OCI-LY1 (cell line): Measurements from ENCODE around the gene SDR42E2.

ENCODE experiments used
- H2AFZ ChIP-seq: fragments of 200-600 bp; sonication (generic), shearing (Covaris generic); 2 replicates; pipeline ENCODE4 v1.6.0; 2014; ENCODE audit warnings: antibody characterized with exemption, mild to moderate bottlenecking, low read length
- H3F3A ChIP-seq: fragments of 200-600 bp; sonication (generic), shearing (Covaris generic); 2 replicates; pipeline ENCODE4 v1.6.0; 2014; ENCODE audit warnings: mild to moderate bottlenecking, antibody characterized with exemption, low read length, moderate library complexity; ENCODE audit not compliant: insufficient read depth
- H3K27ac ChIP-seq: fragments of 200-600 bp; sonication (generic); 2 replicates; pipeline ENCODE4 v1.5.1; 2014; ENCODE audit warnings: low read length, mixed run types, mild to moderate bottlenecking, low read depth; ENCODE audit not compliant: poor library complexity, severe bottlenecking
- H3K27me3 ChIP-seq: fragments of 200-600 bp; sonication (generic); 2 replicates; pipeline ENCODE4 v1.6.0; 2014; ENCODE audit warnings: antibody characterized with exemption, mild to moderate bottlenecking, low read length, moderate library complexity; ENCODE audit not compliant: insufficient read depth
- H3K36me3 ChIP-seq: fragments of 200-600 bp; sonication (generic); 2 replicates; pipeline ENCODE4 v1.6.1; 2014; ENCODE audit warnings: mild to moderate bottlenecking, antibody characterized with exemption, low read length, moderate library complexity, mixed read lengths; ENCODE audit not compliant: insufficient read depth
- H3K4me1 ChIP-seq: fragments of 200-600 bp; sonication (generic); 2 replicates; pipeline ENCODE4 v1.5.1; 2014; ENCODE audit warnings: mild to moderate bottlenecking, low read length, moderate library complexity; ENCODE audit not compliant: insufficient read depth, severe bottlenecking
- H3K4me2 ChIP-seq: fragments of 200-600 bp; sonication (generic), shearing (Covaris generic); 2 replicates; pipeline ENCODE4 v1.6.1; 2014; ENCODE audit warnings: low read length
- H3K4me3 ChIP-seq: fragments of 200-600 bp; sonication (generic); 2 replicates; pipeline ENCODE4 v1.5.1; 2014; ENCODE audit warnings: low read length, low read depth, mild to moderate bottlenecking, mixed read lengths; ENCODE audit not compliant: poor library complexity, severe bottlenecking
- H3K79me2 ChIP-seq: fragments of 200-600 bp; shearing (Covaris generic); 2 replicates; pipeline ENCODE4 v1.6.1; 2016; ENCODE audit warnings: mixed run types, low read length, mixed read lengths; ENCODE audit not compliant: insufficient read depth
- H3K9ac ChIP-seq: fragments of 200-600 bp; sonication (generic), shearing (Covaris generic); 2 replicates; pipeline ENCODE4 v1.6.1; 2014; ENCODE audit warnings: mild to moderate bottlenecking, low read length, mixed read lengths
- H3K9me2 ChIP-seq: fragments of 200-600 bp; sonication (generic), shearing (Covaris generic); 2 replicates; pipeline ENCODE4 v1.6.1; 2014; ENCODE audit warnings: low read depth, mild to moderate bottlenecking, low read length, mixed read lengths
- H3K9me3 ChIP-seq: fragments of 200-600 bp; shearing (Covaris generic); 2 replicates; pipeline ENCODE4 v1.6.1; 2014; ENCODE audit warnings: low read length, mixed read lengths
- H4K20me1 ChIP-seq: fragments of 200-600 bp; sonication (generic), shearing (Covaris generic); 2 replicates; pipeline ENCODE4 v1.6.0; 2016; ENCODE audit warnings: mild to moderate bottlenecking, low read length; ENCODE audit not compliant: insufficient read depth
- EZH2 ChIP-seq: fragments of 200-600 bp; sonication (generic), shearing (Covaris generic); IDR thresholded peaks from 2 replicates; pipeline ENCODE4 v1.8.0; 2017; ENCODE audit warnings: borderline replicate concordance, mixed run types, mild to moderate bottlenecking, antibody characterized with exemption, low read length, moderate library complexity, mixed read lengths
- TF ChIP-seq, protein P1 (sequence below): fragments of 200-600 bp; sonication (generic), shearing (Covaris generic); IDR thresholded peaks from 2 replicates; pipeline ENCODE4 v1.5.1; 2017; ENCODE audit warnings: mild to moderate bottlenecking, antibody characterized with exemption, low read length, moderate library complexity, mixed read lengths

The SDR42E2 gene

DNA sequence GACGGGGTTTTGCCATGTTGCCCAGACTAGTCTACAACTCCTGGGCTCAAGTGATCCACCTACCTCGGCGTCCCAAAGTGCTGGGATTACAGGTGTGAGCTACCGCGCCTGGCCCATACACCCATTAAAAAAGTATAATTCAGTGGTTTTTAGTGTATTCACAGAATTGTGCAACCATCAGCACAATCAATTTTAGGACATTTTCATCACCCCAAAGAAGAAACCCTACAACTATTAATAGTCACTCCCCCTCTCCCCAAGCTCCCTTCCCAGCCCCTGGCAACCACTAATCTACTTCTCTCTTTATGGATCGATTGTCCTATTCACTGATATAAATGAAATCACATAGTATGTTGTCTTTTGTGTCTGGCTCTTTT lies 39.9 kb downstream of the SDR42E2 start:
- Histone ChIP-seq H3K79me2 (peaks cover 7% of the 10 kb centered on the region), H3K27me3 (no peaks in the 10 kb centered on the region), H3K4me3 (no peak overlapping the region), H3K36me3 (no peaks in the 10 kb centered on the region), H2AFZ (no peak overlapping the region), H3K9ac (no peak overlapping the region), H4K20me1 (no peaks in the 10 kb centered on the region), H3K4me1 (peaks cover 37% of the 10 kb centered on the region), H3F3A (peaks cover 4% of the 10 kb centered on the region; the same call in 1 of the 2 replicates), H3K27ac (peak overlapping the region; percentile 51), H3K9me2 (no peaks in the 10 kb centered on the region), H3K4me2 (no peak overlapping the region), H3K9me3 (no peaks in the 10 kb centered on the region)
- TF ChIP-seq EZH2 = no peak

DNA sequence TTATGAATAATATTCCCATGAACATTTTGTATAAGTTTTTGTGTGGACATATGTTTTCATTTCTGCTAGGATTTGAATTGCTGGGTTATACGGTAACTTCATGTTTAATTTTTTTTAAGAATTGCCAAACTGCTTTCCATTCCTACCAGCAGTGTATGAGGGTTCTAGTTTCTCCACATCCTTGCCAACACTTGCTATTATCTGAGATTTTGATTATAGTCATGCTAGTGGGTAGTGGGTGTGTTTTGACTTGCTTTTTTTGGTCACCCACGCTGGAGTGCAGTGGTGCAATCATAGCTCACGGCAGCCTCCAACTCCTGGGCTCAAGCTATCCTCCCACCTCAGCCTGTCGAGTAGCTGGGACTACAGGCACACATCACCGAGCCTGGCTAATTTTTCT lies 40.8 kb downstream of the SDR42E2 start:
- TF ChIP-seq EZH2 = no peak
- TF ChIP-seq, protein P1, sequence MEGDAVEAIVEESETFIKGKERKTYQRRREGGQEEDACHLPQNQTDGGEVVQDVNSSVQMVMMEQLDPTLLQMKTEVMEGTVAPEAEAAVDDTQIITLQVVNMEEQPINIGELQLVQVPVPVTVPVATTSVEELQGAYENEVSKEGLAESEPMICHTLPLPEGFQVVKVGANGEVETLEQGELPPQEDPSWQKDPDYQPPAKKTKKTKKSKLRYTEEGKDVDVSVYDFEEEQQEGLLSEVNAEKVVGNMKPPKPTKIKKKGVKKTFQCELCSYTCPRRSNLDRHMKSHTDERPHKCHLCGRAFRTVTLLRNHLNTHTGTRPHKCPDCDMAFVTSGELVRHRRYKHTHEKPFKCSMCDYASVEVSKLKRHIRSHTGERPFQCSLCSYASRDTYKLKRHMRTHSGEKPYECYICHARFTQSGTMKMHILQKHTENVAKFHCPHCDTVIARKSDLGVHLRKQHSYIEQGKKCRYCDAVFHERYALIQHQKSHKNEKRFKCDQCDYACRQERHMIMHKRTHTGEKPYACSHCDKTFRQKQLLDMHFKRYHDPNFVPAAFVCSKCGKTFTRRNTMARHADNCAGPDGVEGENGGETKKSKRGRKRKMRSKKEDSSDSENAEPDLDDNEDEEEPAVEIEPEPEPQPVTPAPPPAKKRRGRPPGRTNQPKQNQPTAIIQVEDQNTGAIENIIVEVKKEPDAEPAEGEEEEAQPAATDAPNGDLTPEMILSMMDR = no peak
- Histone ChIP-seq H3K4me1 (peaks cover 45% of the 10 kb centered on the region), H3K4me2 (no peak overlapping the region), H2AFZ (no peak overlapping the region), H3K27me3 (no peaks in the 10 kb centered on the region), H3K9me3 (no peaks in the 10 kb centered on the region), H3K9ac (no peak overlapping the region), H3K9me2 (no peaks in the 10 kb centered on the region), H4K20me1 (no peaks in the 10 kb centered on the region), H3K4me3 (no peak overlapping the region), H3K79me2 (peaks cover 15% of the 10 kb centered on the region), H3K27ac (no peak overlapping the region), H3F3A (peaks cover 4% of the 10 kb centered on the region; the same call in 1 of the 2 replicates), H3K36me3 (no peaks in the 10 kb centered on the region)

DNA sequence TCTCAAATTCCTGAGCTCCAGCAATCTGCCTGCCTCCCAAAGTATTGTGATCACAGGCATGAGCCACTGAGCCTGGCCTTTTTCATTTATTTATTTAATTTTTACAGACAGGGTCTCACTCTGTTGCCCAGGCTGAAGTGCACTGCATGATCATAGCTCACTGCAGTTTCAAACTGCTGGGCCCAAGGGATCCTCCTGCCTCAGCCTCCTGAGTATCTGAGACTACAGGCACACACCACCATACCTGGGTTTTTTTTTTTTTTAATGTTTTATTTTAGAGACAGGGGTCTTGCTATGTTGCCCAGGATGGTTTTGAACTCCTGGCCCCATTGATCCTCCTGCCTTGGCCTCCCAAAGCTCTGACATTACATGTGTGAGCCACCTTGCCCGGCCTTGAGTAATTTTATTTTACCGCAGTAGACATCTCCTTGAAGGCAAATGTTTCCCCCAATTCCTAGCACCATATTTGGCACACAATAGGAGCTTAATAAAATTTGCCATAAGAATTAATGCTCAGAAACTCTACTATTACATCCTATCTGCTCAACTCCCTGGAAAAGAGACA lies 41.9 kb downstream of the SDR42E2 start:
- Histone ChIP-seq H3K4me3 (no peak overlapping the region), H3F3A (peaks cover 4% of the 10 kb centered on the region; the same call in 1 of the 2 replicates), H3K27ac (no peak overlapping the region), H3K79me2 (peaks cover 16% of the 10 kb centered on the region), H3K27me3 (no peaks in the 10 kb centered on the region), H2AFZ (no peak overlapping the region), H3K9ac (no peak overlapping the region), H3K9me3 (no peaks in the 10 kb centered on the region), H3K4me2 (no peak overlapping the region), H3K36me3 (no peaks in the 10 kb centered on the region), H4K20me1 (no peaks in the 10 kb centered on the region), H3K9me2 (no peaks in the 10 kb centered on the region), H3K4me1 (peaks cover 47% of the 10 kb centered on the region)
- no peak for TF ChIP-seq EZH2
- TF ChIP-seq, protein P1 = no peak

DNA sequence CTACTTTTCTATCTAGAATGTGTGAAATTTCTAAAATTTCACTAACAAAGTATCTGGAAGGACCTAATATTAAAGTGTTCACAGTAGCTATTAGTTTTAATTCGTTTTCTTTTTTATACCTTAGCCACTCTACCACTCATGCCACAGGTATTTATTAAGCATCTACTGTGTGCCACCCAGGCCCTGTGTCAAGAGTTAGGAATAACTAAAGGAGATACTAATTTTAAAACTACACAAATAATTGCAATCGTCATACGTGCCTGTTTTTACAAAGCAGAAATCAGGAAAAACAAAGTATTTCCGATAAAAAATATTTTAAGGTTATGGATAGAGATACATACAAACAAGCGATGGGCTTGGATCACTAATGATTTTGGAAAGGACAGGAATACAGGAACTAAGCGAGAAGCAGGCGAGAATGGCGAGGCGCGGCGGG lies 43.3 kb downstream of the SDR42E2 start:
- Histone ChIP-seq H3K9me3 (no peaks in the 10 kb centered on the region), H3K4me2 (peak overlapping the region; percentile 60), H4K20me1 (no peaks in the 10 kb centered on the region), H3K79me2 (peaks cover 18% of the 10 kb centered on the region), H3K4me1 (peaks cover 51% of the 10 kb centered on the region), H3K27ac (peak overlapping the region; percentile 42), H3K9ac (peak overlapping the region; percentile 37), H3K9me2 (no peaks in the 10 kb centered on the region), H3K27me3 (no peaks in the 10 kb centered on the region), H2AFZ (peak overlapping the region; percentile 60), H3F3A (peaks cover 4% of the 10 kb centered on the region; the same call in 1 of the 2 replicates), H3K4me3 (peak overlapping the region; percentile 74), H3K36me3 (peaks cover 2% of the 10 kb centered on the region)
- TF ChIP-seq, protein P1 = no peak
- no peak for TF ChIP-seq EZH2
